ENCODE results near the gene NVL. TPM values are rescaled to one million over a fixed set of nuclear protein-coding genes. Genes with fewer than 3 reads are reported as not detected.

Gene NVL
- total and polyA plus RNA-seq, 2 of the 4 experiments (the other 2 are of a cell fraction) = 16.5 to 18.4 TPM

- ChIA-PET CTCF (no interaction called here), POLR2A (ENCODE audit: unreplicated experiment) (no interaction called here)
- Histone ChIP-seq H4K20me1 (ENCODE audit: insufficient read depth, low read length) (no peaks in the 10 kb centered on the region), H3K9me1 (ENCODE audit: insufficient read depth, low read length) (peaks cover 3% of the 10 kb centered on the region; the same call in 1 of the 2 replicates), H3K56ac (ENCODE audit: extremely low read depth, insufficient read depth, low read length) (no peak overlapping the region), H3K4me3 (ENCODE audit: insufficient read depth, low read depth, low read length) (no peak overlapping the region), H3K4ac (ENCODE audit: low read depth, low read length) (no peak overlapping the region), H3K27ac (ENCODE audit: insufficient read depth, low read length) (no peak overlapping the region), H4K8ac (ENCODE audit: low read depth in 2 of 2, low read length in 2 of 2) (no peak overlapping the region), H3K27me3 (ENCODE audit: control insufficient read depth, insufficient read depth, low read length) (no peaks in the 10 kb centered on the region), H3K18ac (ENCODE audit: low read depth, low read length) (no peak overlapping the region), H2AFZ (replicated peaks; ENCODE audit: low read length, poor library complexity) (no peak overlapping the region), H2AK5ac (ENCODE audit: low read depth, low read length) (no peak overlapping the region), H2BK20ac (ENCODE audit: low read depth, low read length) (no peak overlapping the region), H4K5ac (ENCODE audit: low read depth, low read length) (no peak overlapping the region), H3K23ac (ENCODE audit: low read depth, low read length) (no peak overlapping the region), H3K4me2 (ENCODE audit: low read depth, low read length) (no peak overlapping the region), H3K79me1 (ENCODE audit: low read depth in 1 of 2, low read length in 2 of 2) (peaks cover 4 to 19% of the 10 kb centered on the region in 2 experiments; a peak in 3 of 4 replicates), H2BK120ac (ENCODE audit: low read depth, low read length) (no peak overlapping the region), H3K36me3 (ENCODE audit: control insufficient read depth, insufficient read depth, low read length) (peaks cover 8% of the 10 kb centered on the region), H2BK5ac (ENCODE audit: low read depth, low read length, poor library complexity, severe bottlenecking) (no peak overlapping the region), H2BK15ac (ENCODE audit: low read depth, low read length) (no peak overlapping the region), H2AK9ac (replicated peaks; ENCODE audit: low read depth, low read length, poor library complexity) (no peak overlapping the region), H3K4me1 (ENCODE audit: control insufficient read depth, insufficient read depth, low read length) (peaks cover 7% of the 10 kb centered on the region), H3K9me3 (ENCODE audit: control insufficient read depth, insufficient read depth, low read length) (no peaks in the 10 kb centered on the region), H3K9ac (ENCODE audit: low read depth, low read length) (no peak overlapping the region), H3K14ac (replicated peaks; ENCODE audit: low read depth, low read length) (no peak overlapping the region), H4K91ac (ENCODE audit: insufficient read depth, low read depth, low read length) (no peak overlapping the region)
- ATAC-seq (ENCODE audit: low read depth) (no peak), DNase-seq (no peak)
- in situ Hi-C loops (cut with MboI; ENCODE audit: low sequenced_read_pairs) = no loop called here
- dilution Hi-C loops (cut with HindIII; ENCODE audit: low sequenced_read_pairs, unreplicated experiment) = no loop called here
- 94% methylated on average over 2 of the region's 4 CpGs; no CpG with 5 or more reads in 1 of the 2 experiments for WGBS, 2 experiments (ENCODE audit: extremely low coverage in 2 of 2, insufficient read length in 1 of 2)
- BruUV-seq (replicated peaks) = no TSS peak
- intact Hi-C loops (cut with micrococcal nuclease) = no loop called here
- TF ChIP-seq FOS (IDR thresholded peaks at IDR 0.05; ENCODE audit: low read depth, low read length) = no peak
- no peak for TF ChIP-seq CHD1 (IDR thresholded peaks at IDR 0.05; ENCODE audit: low read depth, low read length)
- no peak for TF ChIP-seq ELK1 (IDR thresholded peaks at IDR 0.05; ENCODE audit: borderline replicate concordance, low read depth, low read length)
- TF ChIP-seq SMC3 (IDR thresholded peaks at IDR 0.05; ENCODE audit: low read depth, low read length) = no peak
- no peak for TF ChIP-seq BHLHE40 (IDR thresholded peaks at IDR 0.05; ENCODE audit: low read depth, low read length)
- no peak for TF ChIP-seq USF2 (IDR thresholded peaks at IDR 0.05; ENCODE audit: low read depth, low read length)
- TF ChIP-seq MAZ (IDR thresholded peaks at IDR 0.05; ENCODE audit: borderline replicate concordance, low read depth, low read length) = no peak
- no peak for TF ChIP-seq RAD21 (IDR thresholded peaks at IDR 0.05; ENCODE audit: low read length)
- TF ChIP-seq RFX5 (IDR thresholded peaks at IDR 0.05; ENCODE audit: low read depth, low read length) = no peak
- TF ChIP-seq CEBPB (IDR thresholded peaks at IDR 0.05; ENCODE audit: low read depth, low read length) = no peak
- no peak for TF ChIP-seq NFE2L2 (IDR thresholded peaks at IDR 0.05; ENCODE audit: low read depth, low read length)
- no peak for TF ChIP-seq MXI1 (IDR thresholded peaks at IDR 0.05; ENCODE audit: borderline replicate concordance, low read depth, low read length)
- TF ChIP-seq POLR2A (IDR thresholded peaks at IDR 0.05; ENCODE audit: low read depth, low read length) = no peak
These were observed 131.4 kb downstream of the NVL start for GRCh38 chr1:224198572-224198971.

Data from IMR-90 (cell line).